Measurements from ENCODE around the gene KRT25. TPM values are rescaled to one million over a fixed set of nuclear protein-coding genes. Genes with fewer than 3 reads are reported as not detected.

Gene KRT25
- total RNA-seq, 4 donors from 2014 or later: not detected

GRCh38 chr17:40738553-40738952 is 16.6 kb downstream of the KRT25 start:
- TF ChIP-seq POLR2A (IDR thresholded peaks at IDR 0.05) (no peak), CTCF (IDR thresholded peaks at IDR 0.05) (no peak)
- WGBS, 2 donors: 55 to 78% methylated on average over 4 of the region's 4 CpGs
- intact Hi-C loops (cut with DNase I): no loop called here
- no peak for DNase-seq
- no peak overlapping the region for H3K27ac ChIP-seq
- no peaks in the 10 kb centered on the region for H3K36me3 ChIP-seq
- H3K9me3 ChIP-seq: no peaks in the 10 kb centered on the region
- no peak overlapping the region for H3K4me3 ChIP-seq (replicated peaks in 1 of 3)
- no peaks in the 10 kb centered on the region for H3K4me1 ChIP-seq
- no peaks in the 10 kb centered on the region for H3K27me3 ChIP-seq

GRCh38 chr17:40735016-40735415 is 20.1 kb downstream of the KRT25 start:
- H3K27me3 ChIP-seq: no peaks in the 10 kb centered on the region
- no peak for DNase-seq
- no peak overlapping the region for H3K4me3 ChIP-seq (replicated peaks in 1 of 3)
- no peaks in the 10 kb centered on the region for H3K9me3 ChIP-seq
- H3K27ac ChIP-seq: no peak overlapping the region
- no peaks in the 10 kb centered on the region for H3K36me3 ChIP-seq
- TF ChIP-seq POLR2A (IDR thresholded peaks at IDR 0.05): no peak
- TF ChIP-seq CTCF (IDR thresholded peaks at IDR 0.05): no peak
- H3K4me1 ChIP-seq: no peaks in the 10 kb centered on the region
- WGBS, 2 donors: 90 to 96% methylated on average over 1 of the region's 1 CpG
- intact Hi-C loops (cut with DNase I): no loop called here

GRCh38 chr17:40734018-40734417 is 21.1 kb downstream of the KRT25 start:
- Histone ChIP-seq H3K4me1 (no peaks in the 10 kb centered on the region), H3K4me3 (replicated peaks in 1 of 3) (no peak overlapping the region), H3K36me3 (no peaks in the 10 kb centered on the region), H3K27me3 (no peaks in the 10 kb centered on the region), H3K9me3 (no peaks in the 10 kb centered on the region), H3K27ac (no peak overlapping the region)
- DNase-seq: no peak
- intact Hi-C loops (cut with DNase I): no loop called here
- WGBS, 2 donors: 78 to 82% methylated on average over 6 of the region's 6 CpGs
- TF ChIP-seq CTCF (IDR thresholded peaks at IDR 0.05) (no peak), POLR2A (IDR thresholded peaks at IDR 0.05) (no peak)

GRCh38 chr17:40730970-40731369 is 24.2 kb downstream of the KRT25 start:
- intact Hi-C loops (cut with DNase I): no loop called here

More at GRCh38 chr17:40730970-40731369, 24.2 kb downstream of the KRT25 start:
- 87 to 88% methylated on average over 1 of the region's 1 CpG for WGBS, 2 donors
- no peaks in the 10 kb centered on the region for H3K9me3 ChIP-seq
- peaks cover 0 to 4% of the 10 kb centered on the region in 2 donors for H3K4me1 ChIP-seq
- no peak for DNase-seq
- no peaks in the 10 kb centered on the region for H3K27me3 ChIP-seq
- TF ChIP-seq CTCF (IDR thresholded peaks at IDR 0.05): no peak
- TF ChIP-seq POLR2A (IDR thresholded peaks at IDR 0.05): no peak
- H3K36me3 ChIP-seq: no peaks in the 10 kb centered on the region
- no peak overlapping the region for H3K27ac ChIP-seq
- H3K4me3 ChIP-seq (replicated peaks in 1 of 3): no peak overlapping the region

All from thyroid gland (tissue), 4 donors.